HUES48 (cell line): Measurements from ENCODE around the gene YEATS2.

ENCODE experiments used
- H3K27ac ChIP-seq: one replicate; pipeline ENCODE4 v1.7.0; 2013; ENCODE audit warnings: low read depth, low read length, inconsistent platforms
- H3K27me3 ChIP-seq: 2 replicates; pipeline ENCODE4 v1.6.1; 2013; ENCODE audit warnings: mild to moderate bottlenecking, low read length; ENCODE audit not compliant: control insufficient read depth, insufficient read depth
- H3K36me3 ChIP-seq: 2 replicates; pipeline ENCODE4 v1.6.1; 2013; ENCODE audit warnings: low read length; ENCODE audit not compliant: control insufficient read depth, insufficient read depth
- H3K4me1 ChIP-seq: 2 replicates; pipeline ENCODE4 v1.6.1; 2013; ENCODE audit warnings: mild to moderate bottlenecking, low read length; ENCODE audit not compliant: control insufficient read depth, insufficient read depth
- H3K4me3 ChIP-seq: 2 replicates; pipeline ENCODE4 v1.5.1; 2013; ENCODE audit warnings: mild to moderate bottlenecking, low read depth, low read length
- H3K9ac ChIP-seq: 2 replicates; pipeline ENCODE4 v1.6.1; 2013; ENCODE audit warnings: mild to moderate bottlenecking, low read depth, low read length, moderate library complexity
- H3K9me3 ChIP-seq: 2 replicates; pipeline ENCODE4 v1.6.1; 2013; ENCODE audit warnings: low read length; ENCODE audit not compliant: control insufficient read depth, insufficient read depth

Gene YEATS2

DNA sequence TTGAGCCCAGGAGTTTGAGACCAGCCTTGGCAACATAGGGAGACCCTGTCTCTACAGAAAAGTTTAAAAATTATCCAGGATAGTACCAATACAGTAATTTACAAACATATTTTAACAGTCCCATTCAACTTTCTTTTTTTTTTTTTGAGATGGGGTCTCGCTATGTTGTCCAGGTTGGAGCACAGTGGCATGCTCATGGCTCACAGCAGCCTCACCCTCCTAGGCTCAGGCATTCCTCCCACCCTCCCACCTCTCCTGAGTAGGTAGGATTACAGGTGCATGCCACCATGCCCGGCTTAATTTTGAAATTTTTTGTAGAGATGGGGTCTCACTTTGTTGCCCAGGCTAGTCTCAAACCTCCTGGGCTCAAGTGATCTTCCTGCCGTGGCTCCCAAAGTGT lies 140.3 kb downstream of the YEATS2 start:
- Histone ChIP-seq H3K36me3 (peaks cover 84% of the 10 kb centered on the region), H3K9me3 (no peaks in the 10 kb centered on the region), H3K4me1 (no peaks in the 10 kb centered on the region), H3K27me3 (no peaks in the 10 kb centered on the region), H3K27ac (no peak overlapping the region), H3K4me3 (no peak overlapping the region), H3K9ac (no peak overlapping the region)

DNA sequence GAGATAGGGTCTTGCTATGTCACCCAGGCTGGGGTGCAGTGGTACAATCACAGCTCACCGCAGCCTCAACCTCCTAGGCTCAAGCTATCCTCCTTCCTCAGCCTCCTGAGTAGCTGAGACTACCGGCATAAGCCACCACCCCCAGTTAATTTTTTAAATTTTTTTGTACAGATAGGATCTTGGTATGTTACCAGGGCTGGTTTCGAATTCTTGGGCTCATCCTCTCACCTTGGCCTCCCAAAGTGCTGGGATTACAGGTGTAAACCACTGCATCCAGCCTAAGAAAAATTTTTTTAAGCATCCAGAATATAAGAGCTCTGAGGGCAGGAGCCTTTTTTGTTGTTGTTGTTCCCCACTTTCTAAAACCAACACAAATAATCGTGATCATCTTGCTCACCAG lies 142.2 kb downstream of the YEATS2 start:
- Histone ChIP-seq H3K36me3 (peaks cover 85% of the 10 kb centered on the region), H3K9ac (no peak overlapping the region), H3K27me3 (no peaks in the 10 kb centered on the region), H3K4me3 (no peak overlapping the region), H3K4me1 (no peaks in the 10 kb centered on the region), H3K9me3 (no peaks in the 10 kb centered on the region), H3K27ac (no peak overlapping the region)

- no peaks in the 10 kb centered on the region for H3K27me3 ChIP-seq
- H3K9ac ChIP-seq = no peak overlapping the region
- no peak overlapping the region for H3K4me3 ChIP-seq
- peaks cover 88% of the 10 kb centered on the region for H3K36me3 ChIP-seq
- no peaks in the 10 kb centered on the region for H3K4me1 ChIP-seq
- H3K27ac ChIP-seq = no peak overlapping the region
- H3K9me3 ChIP-seq = no peaks in the 10 kb centered on the region
These were observed 147.0 kb downstream of the YEATS2 start for GRCh38 chr3:183844606-183845005.

DNA sequence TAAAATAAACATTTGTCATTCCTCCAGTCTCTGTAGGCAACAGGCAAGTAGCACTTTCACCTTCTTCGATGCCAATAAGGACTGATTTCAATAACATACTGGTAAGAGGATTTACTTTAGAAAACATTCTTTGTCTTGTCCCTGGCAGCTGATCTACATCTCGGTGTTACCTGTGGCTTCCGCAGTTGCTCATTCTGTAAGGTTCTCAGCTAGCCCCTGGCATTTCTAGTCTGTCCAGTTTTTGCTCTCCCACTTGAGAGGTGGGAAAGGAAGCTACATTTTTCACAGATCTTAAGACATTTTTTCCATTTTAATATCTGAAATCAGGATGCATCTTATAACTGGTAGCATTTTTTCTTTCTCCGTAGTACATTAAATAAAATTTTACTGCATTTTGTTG lies 147.5 kb downstream of the YEATS2 start:
- Histone ChIP-seq H3K4me1 (no peaks in the 10 kb centered on the region), H3K27ac (no peak overlapping the region), H3K9ac (no peak overlapping the region), H3K9me3 (no peaks in the 10 kb centered on the region), H3K27me3 (no peaks in the 10 kb centered on the region), H3K4me3 (no peak overlapping the region), H3K36me3 (peaks cover 88% of the 10 kb centered on the region)

GRCh38 chr3:183845608-183846288 lies 148.2 kb downstream of the YEATS2 start:
- H3K27me3 ChIP-seq = no peaks in the 10 kb centered on the region
- H3K9ac ChIP-seq = no peak overlapping the region
- H3K27ac ChIP-seq = no peak overlapping the region
- no peak overlapping the region for H3K4me3 ChIP-seq
- H3K36me3 ChIP-seq = peaks cover 89% of the 10 kb centered on the region
- H3K4me1 ChIP-seq = no peaks in the 10 kb centered on the region
- no peaks in the 10 kb centered on the region for H3K9me3 ChIP-seq

DNA sequence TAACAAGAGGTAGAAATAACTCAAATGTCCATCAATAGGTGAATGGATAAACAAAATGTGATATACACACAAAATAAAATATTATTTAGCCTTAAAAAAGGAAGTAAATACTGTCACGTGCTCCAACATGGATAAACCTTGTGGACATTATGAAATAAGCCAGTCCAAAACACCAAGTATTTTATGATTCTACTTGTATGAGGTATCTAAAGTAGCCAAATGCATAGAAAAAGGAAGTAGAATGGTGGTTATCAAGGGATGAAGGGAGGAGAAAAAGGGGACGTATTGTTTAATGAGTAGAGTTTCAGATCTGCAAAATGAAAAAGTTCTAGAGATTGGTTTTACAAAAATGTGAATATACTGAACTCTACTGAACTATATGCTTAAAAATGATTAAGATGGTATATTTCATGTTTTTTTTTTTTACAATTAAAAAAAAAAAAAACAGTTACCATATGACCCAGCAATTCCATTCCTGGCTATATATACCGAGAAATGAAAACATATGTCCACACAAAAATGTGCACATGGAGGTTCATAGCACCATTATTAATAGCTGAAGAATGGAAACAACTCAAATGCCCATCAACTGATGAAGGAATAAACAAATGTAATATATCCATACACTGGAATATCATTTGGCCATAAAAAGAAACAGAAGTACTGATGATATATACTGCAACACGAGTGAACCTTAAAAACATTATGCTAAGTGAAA lies 156.9 kb downstream of the YEATS2 start:
- no peak overlapping the region for H3K4me3 ChIP-seq
- no peaks in the 10 kb centered on the region for H3K9me3 ChIP-seq
- H3K4me1 ChIP-seq = no peaks in the 10 kb centered on the region
- no peaks in the 10 kb centered on the region for H3K27me3 ChIP-seq
- no peak overlapping the region for H3K9ac ChIP-seq
- H3K36me3 ChIP-seq = peaks cover 82% of the 10 kb centered on the region
- no peak overlapping the region for H3K27ac ChIP-seq

GRCh38 chr3:183857863-183858262 lies 160.3 kb downstream of the YEATS2 start:
- Histone ChIP-seq H3K36me3 (peaks cover 84% of the 10 kb centered on the region), H3K27ac (no peak overlapping the region), H3K4me1 (no peaks in the 10 kb centered on the region)

More at GRCh38 chr3:183857863-183858262, 160.3 kb downstream of the YEATS2 start:
- Histone ChIP-seq H3K9ac (no peak overlapping the region), H3K9me3 (no peaks in the 10 kb centered on the region), H3K4me3 (no peak overlapping the region), H3K27me3 (no peaks in the 10 kb centered on the region)
